HEK293 (cell line): ENCODE data around the gene CST9L.

Experiments used
- CTCF ChIP-seq: fragments of 450-650 bp; formaldehyde crosslinking; IDR thresholded peaks from 2 replicates; pipeline ENCODE4 v1.5.1; 2016; ENCODE audit warnings: missing biosample characterization, missing genetic modification characterization
- ELK4 ChIP-seq: IDR thresholded peaks from 2 replicates; pipeline ENCODE4 v1.6.1; 2011; ENCODE audit warnings: mild to moderate bottlenecking, low read depth, low read length, borderline replicate concordance
- GLI2 ChIP-seq: fragments of 450-650 bp; formaldehyde crosslinking; IDR thresholded peaks from 2 replicates; pipeline ENCODE4; 2017; ENCODE audit warnings: missing biosample characterization, missing genetic modification characterization, low read depth, borderline replicate concordance
- TCF7L2 ChIP-seq: IDR thresholded peaks from 2 replicates; pipeline ENCODE4 v1.6.1; 2011; ENCODE audit warnings: low read depth, mild to moderate bottlenecking, inconsistent platforms, low read length, moderate library complexity, borderline replicate concordance
- YY1 ChIP-seq: fragments of 450-650 bp; formaldehyde crosslinking; IDR thresholded peaks from 2 replicates; pipeline ENCODE4 v1.5.1; 2018; ENCODE audit warnings: missing biosample characterization, missing genetic modification characterization
- ZNF280C ChIP-seq: fragments of 450-650 bp; formaldehyde crosslinking; IDR thresholded peaks from 2 replicates; pipeline ENCODE4 v1.5.1; 2016; ENCODE audit warnings: missing biosample characterization, missing genetic modification characterization
- ZNF350 ChIP-seq: fragments of 450-650 bp; formaldehyde crosslinking; IDR thresholded peaks from 2 replicates; pipeline ENCODE4 v1.5.0; 2017; ENCODE audit warnings: missing biosample characterization, mild to moderate bottlenecking, missing genetic modification characterization
- ZNF366 ChIP-seq: fragments of 450-650 bp; formaldehyde crosslinking; conservative IDR thresholded peaks from 2 replicates; pipeline ENCODE4 v1.5.1; 2016; ENCODE audit warnings: missing biosample characterization, missing genetic modification characterization
- ZNF394 ChIP-seq: fragments of 450-650 bp; formaldehyde crosslinking; IDR thresholded peaks from 2 replicates; pipeline ENCODE4 v1.5.1; 2016; ENCODE audit warnings: missing biosample characterization, missing genetic modification characterization, mild to moderate bottlenecking, moderate library complexity, borderline replicate concordance
- ZNF501 ChIP-seq: fragments of 450-650 bp; formaldehyde crosslinking; IDR thresholded peaks from 2 replicates; pipeline ENCODE4 v1.5.1; 2016; ENCODE audit warnings: missing biosample characterization, missing genetic modification characterization
- ZNF555 ChIP-seq: fragments of 450-650 bp; formaldehyde crosslinking; conservative IDR thresholded peaks from 2 replicates; pipeline ENCODE4 v1.5.1; 2017; ENCODE audit warnings: missing biosample characterization, mild to moderate bottlenecking, missing genetic modification characterization, inconsistent platforms
- ZNF561 ChIP-seq: fragments of 450-650 bp; IDR thresholded peaks from 2 replicates; pipeline ENCODE4 v1.5.1; 2018; ENCODE audit warnings: missing biosample characterization, missing genetic modification characterization, borderline replicate concordance
- ZNF585B ChIP-seq: fragments of 450-650 bp; formaldehyde crosslinking; IDR thresholded peaks from 2 replicates; pipeline ENCODE4 v1.5.1; 2016; ENCODE audit warnings: missing biosample characterization, missing genetic modification characterization

- TF ChIP-seq YY1 (tag by site-specific recombination), result no peak
- no peak for TF ChIP-seq ZNF555 (tag by site-specific recombination)
- no peak for TF ChIP-seq TCF7L2
- TF ChIP-seq ZNF350, result no peak
- no peak for TF ChIP-seq ZNF561
- no peak for TF ChIP-seq ZNF280C (tag by site-specific recombination)
- no peak for TF ChIP-seq CTCF
- no peak for TF ChIP-seq ELK4
- no peak for TF ChIP-seq ZNF501 (tag by site-specific recombination)
- no peak for TF ChIP-seq GLI2 (tag by site-specific recombination)
- no peak for TF ChIP-seq ZNF366
- no peak for TF ChIP-seq ZNF585B
- no peak for TF ChIP-seq ZNF394 (tag by site-specific recombination)
Observed at GRCh38 chr20:23541776-23542175, 26.5 kb downstream of the CST9L start.
